Activated T-helper 1 cell treated with anti-CD3 and anti-CD28 coated beads, Interleukin-12 subunit alpha, Interleukin-12 subunit beta, Interleukin-2, Interleukin-4 antibody, amounts not matched to agents 30 ng/mL and 10 ng/mL and 1 ng/mL, durations not matched to agents 14 hours and 24 hours and 36 hours (primary cell): ENCODE data around the gene A3GALT2. TPM values are rescaled to one million over a fixed set of nuclear protein-coding genes. Genes with fewer than 3 reads are reported as not detected.

ENCODE experiments used
- DNase-seq: peaks from one replicate; pipeline ENCODE4 v3.0.0; 2021; ENCODE audit warnings: low spot score
- H3K27ac Mint-ChIP-seq: one replicate; pipeline ENCODE4 v1.8.0; 2021; ENCODE audit warnings: mild to moderate bottlenecking, mixed read lengths
- H3K27me3 Mint-ChIP-seq: one replicate; pipeline ENCODE4 v1.8.0; 2022; ENCODE audit warnings: mild to moderate bottlenecking, moderate library complexity, mixed read lengths; ENCODE audit not compliant: insufficient read depth
- H3K36me3 Mint-ChIP-seq: one replicate; pipeline ENCODE4 v1.8.0; 2021; ENCODE audit warnings: low read depth, mixed read lengths
- H3K4me1 Mint-ChIP-seq: one replicate; pipeline ENCODE4 v1.8.0; 2021; ENCODE audit warnings: low read depth, mixed read lengths
- H3K4me3 Mint-ChIP-seq: one replicate; pipeline ENCODE4 v1.8.0; 2021; ENCODE audit warnings: mild to moderate bottlenecking, moderate library complexity, mixed read lengths
- H3K9me3 Mint-ChIP-seq: one replicate; pipeline ENCODE4 v1.8.0; 2021; ENCODE audit warnings: mixed read lengths
- intact Hi-C: fragments of 100-400 bp; cut with micrococcal nuclease; formaldehyde crosslinking; loops from one replicate; pipeline ENCODE4 v1.15.1; 2024
- total RNA-seq: library from RNA; stranded (reverse); gene quantifications from 2 replicates; pipeline ENCODE4 v1.2.3, GENCODE V29; 2022

Gene A3GALT2
- total RNA-seq, 1 donor from 2014 or later: not detected

DNA sequence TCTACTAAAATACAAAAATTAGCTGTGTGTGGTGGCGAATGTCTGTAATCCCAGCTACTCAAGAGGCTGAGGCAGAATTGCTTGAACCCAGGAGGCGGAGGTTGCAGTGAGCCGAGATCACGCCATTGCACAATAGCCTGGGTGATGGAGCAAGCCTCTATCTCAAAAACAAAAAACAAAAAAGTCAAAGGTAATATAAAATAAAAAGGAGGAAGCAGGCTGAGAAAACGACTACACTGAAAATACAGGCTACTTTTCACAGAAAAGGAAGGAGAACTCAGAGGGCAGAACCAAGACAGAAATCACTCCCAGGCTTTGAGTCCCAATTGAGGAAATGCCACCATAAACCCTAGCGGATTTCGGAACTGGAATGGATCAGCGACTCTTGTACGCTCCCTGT, 5.9 kb upstream of the A3GALT2 start:
- no peak for DNase-seq
- Mint-ChIP-seq H3K9me3 (no peaks in the 10 kb centered on the region), H3K27ac (no peak overlapping the region), H3K4me1 (no peaks in the 10 kb centered on the region), H3K4me3 (no peak overlapping the region), H3K36me3 (peaks cover 45% of the 10 kb centered on the region), H3K27me3 (no peaks in the 10 kb centered on the region)
- intact Hi-C loops: no loop called here

DNA sequence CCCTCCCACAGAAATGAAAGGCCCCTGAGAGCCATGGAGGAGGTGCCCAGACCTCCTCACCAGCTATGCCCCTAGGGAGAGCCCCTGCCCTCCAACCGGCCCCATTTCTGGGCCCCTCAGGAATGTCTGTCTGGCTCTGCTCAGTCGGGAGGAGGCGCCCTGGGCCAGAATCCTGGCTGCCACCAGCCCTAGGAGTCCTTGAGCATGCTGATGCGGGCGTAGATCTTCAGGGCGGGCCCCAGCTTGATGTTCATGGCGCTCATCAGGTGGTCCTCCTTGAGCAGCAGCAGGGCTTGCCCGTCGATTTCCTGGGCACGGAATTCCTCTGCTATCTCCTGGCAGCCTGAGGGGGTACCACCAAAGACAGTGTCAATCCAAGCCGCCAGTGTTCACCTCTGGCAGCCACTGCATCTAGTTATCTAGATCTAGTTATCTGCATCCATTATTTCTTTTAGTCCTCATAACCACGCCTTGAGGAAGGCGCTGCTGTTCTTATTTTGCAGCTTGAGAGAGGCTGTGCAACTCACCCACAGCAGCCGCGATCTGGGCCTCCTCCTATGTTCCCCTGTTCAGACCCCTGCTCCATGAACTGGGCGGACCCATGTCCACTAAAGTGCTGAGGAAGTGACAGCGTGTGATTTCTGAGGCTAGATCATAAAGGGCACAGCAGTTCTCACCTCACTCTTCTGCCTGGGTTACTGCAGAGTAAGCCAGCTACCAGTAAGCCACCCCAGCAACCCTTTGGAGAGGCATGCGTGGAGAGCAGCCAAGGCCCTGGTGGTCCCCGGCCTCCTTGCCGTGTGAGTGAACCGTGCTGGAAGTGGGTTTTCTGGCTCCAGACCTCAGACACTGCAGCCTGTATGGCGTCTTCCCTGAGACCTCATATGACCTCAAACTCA, 4.0 kb upstream of the A3GALT2 start:
- H3K27me3 Mint-ChIP-seq: no peaks in the 10 kb centered on the region
- H3K4me1 Mint-ChIP-seq: no peaks in the 10 kb centered on the region
- H3K9me3 Mint-ChIP-seq: no peaks in the 10 kb centered on the region
- no peak overlapping the region for H3K4me3 Mint-ChIP-seq
- no peak for DNase-seq
- peaks cover 37% of the 10 kb centered on the region for H3K36me3 Mint-ChIP-seq
- H3K27ac Mint-ChIP-seq: no peak overlapping the region
- intact Hi-C loops: no loop called here

DNA sequence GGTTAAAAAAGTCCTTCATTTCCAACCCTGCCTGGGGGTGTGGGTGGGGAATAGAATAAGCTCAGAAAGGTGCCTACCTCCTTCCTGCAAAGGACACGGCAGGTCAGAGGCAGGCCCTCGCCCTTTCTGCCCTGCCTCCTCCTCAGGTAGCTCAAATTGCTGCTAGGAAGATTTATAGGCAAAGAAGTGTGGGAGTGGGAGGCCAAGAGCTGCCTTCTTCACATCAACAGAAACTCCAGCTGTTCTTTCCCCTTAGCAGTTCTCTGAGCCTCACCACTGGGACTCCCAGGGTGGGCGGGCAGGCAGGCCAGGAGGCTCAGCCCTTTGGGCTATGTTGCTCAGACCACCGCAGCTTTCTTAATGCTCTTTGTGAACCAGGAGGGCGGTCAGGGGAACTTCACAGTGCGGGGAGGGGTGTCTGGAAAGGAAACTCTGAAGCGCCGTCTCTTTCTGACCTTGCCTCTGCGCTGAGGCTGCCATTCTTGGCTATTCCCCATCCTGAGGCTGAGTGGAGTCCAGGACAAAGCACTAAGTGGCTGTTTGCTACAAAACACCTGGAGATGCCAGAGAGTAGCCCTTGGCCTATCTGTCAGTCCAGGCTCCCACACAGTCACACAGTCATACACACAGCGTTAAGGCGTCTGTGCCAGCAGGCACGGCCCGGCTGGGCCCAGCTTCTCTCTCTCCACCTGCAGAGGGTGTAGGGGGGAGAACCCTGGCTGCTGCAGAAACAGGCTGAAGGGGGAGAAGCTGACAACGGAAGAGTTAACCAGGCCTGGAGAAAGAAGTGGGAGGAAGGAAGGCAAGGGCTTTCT, 3.0 kb upstream of the A3GALT2 start:
- Mint-ChIP-seq H3K9me3 (no peaks in the 10 kb centered on the region), H3K27ac (no peak overlapping the region), H3K36me3 (peaks cover 28% of the 10 kb centered on the region), H3K27me3 (no peaks in the 10 kb centered on the region), H3K4me3 (no peak overlapping the region), H3K4me1 (no peaks in the 10 kb centered on the region)
- intact Hi-C loops: no loop called here
- DNase-seq: no peak

DNA sequence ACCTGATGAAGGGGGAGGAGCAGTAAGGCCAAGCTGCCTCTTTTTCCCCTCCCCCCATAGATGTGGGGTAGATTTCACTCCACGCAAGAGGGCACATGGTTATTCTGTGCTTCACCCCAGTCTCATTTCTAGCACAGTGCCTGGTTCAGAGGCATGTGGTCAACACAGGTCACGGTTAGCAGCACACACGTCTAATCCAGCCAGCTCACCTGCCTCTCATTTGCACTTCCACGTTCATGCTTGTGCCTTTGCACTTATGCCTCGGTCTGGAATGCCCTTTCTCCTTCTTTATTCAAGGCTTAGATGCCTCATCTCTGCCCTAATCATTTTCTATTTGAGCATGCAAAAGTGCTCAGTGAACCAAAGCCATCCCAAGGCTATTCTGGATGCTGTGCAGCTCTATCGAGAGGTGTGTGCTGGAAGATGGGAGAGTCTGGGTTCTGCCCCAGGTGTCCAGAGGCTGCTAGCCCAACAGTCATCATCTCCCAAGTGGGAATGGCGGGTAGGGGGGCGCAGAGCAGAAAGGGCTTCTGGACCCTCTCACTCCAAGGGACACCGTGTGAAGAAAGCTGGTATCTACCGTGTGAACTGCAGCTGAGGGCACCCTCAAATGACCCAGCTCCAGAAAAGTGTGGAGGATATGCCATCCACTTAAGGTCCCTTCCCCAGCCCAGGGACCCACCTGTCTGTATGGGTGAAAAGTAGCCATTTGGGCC, 2.1 kb upstream of the A3GALT2 start:
- intact Hi-C loops: no loop called here
- H3K36me3 Mint-ChIP-seq: peaks cover 22% of the 10 kb centered on the region
- DNase-seq: no peak
- H3K27ac Mint-ChIP-seq: no peak overlapping the region
- no peaks in the 10 kb centered on the region for H3K27me3 Mint-ChIP-seq
- H3K4me3 Mint-ChIP-seq: no peak overlapping the region
- H3K9me3 Mint-ChIP-seq: no peaks in the 10 kb centered on the region
- no peaks in the 10 kb centered on the region for H3K4me1 Mint-ChIP-seq

DNA sequence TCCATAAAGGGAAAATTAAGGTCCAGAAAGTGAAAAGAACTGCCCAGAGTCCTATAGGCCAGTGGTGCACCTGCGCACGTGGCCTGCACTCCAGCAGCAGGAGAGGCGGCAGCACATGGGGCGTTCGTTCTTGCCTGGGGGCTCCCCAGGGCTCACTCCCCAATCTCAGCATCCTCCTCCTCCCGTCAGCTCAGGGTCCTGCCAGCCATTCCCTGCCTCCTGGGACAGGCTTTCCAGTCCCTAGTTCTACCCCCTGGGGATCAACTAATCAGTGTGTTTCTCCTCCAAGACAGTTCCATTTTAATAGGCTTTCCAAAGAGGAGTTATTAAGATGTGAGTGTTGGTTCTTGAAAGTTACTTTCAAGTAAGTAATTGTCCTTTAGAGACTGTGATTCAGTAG, 1.2 kb upstream of the A3GALT2 start:
- Mint-ChIP-seq H3K27ac (no peak overlapping the region), H3K4me1 (no peaks in the 10 kb centered on the region), H3K9me3 (no peaks in the 10 kb centered on the region), H3K4me3 (no peak overlapping the region), H3K27me3 (no peaks in the 10 kb centered on the region), H3K36me3 (peaks cover 20% of the 10 kb centered on the region)
- intact Hi-C loops: no loop called here
- no peak for DNase-seq

DNA sequence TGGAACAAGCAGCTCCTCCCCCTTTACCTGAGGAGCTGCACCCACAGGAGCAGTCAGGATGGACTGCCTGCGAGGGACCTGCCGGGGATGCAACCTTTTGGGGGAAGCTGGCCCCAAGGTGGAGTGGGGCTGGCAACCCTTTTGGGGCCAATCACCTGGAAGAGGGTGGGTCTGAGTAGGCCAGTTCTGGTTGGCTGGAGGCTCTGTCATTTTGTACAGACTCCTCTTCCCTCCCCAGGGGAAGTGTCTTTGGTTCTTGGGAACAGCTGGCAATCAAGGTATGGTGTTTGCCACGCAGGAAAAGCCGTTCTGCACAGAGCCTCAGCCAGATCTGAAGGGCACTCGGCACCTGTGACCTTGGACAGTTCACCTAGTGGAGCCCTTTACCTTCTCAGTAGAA, 280 bp upstream of the A3GALT2 start:
- no peak for DNase-seq
- H3K4me1 Mint-ChIP-seq: no peaks in the 10 kb centered on the region
- H3K36me3 Mint-ChIP-seq: peaks cover 14% of the 10 kb centered on the region
- no peak overlapping the region for H3K4me3 Mint-ChIP-seq
- no peaks in the 10 kb centered on the region for H3K27me3 Mint-ChIP-seq
- H3K27ac Mint-ChIP-seq: no peak overlapping the region
- intact Hi-C loops: no loop called here
- no peaks in the 10 kb centered on the region for H3K9me3 Mint-ChIP-seq

DNA sequence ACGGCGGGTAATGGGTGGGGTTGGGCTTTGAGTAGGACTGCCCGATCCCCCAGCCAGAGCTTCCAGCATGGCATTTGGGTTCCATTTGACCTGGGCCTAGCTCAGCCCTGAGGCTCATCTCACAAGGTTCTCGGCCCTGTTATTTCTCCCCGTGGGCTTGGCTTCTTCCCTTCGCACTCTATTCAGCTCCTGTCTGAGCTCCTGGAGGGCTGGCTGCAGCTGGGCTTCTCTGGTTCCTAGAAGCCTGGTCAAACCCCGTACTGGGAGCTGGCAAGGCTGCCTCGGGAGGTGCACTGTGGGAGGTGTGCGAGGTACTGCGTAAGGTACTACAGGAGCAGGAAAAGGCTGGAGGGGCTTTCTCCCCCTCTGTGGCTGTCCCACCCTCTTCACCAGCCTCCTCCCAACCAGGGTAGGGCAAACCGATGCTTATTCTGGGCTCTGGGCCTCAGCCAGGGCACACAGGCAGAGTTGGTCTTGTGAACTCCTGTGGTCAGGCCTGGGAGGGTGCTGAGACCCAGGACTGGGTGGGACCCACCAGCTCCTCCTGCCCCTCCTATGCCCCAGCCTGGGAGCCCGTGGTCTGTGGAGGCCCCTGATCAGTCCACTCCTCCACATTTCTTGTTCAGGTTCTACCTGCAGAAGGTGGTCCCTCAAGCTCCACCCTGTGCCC, 814 bp downstream of the A3GALT2 start:
- intact Hi-C loops: no loop called here
- Mint-ChIP-seq H3K27me3 (peaks cover 4% of the 10 kb centered on the region), H3K4me1 (no peaks in the 10 kb centered on the region), H3K27ac (no peak overlapping the region), H3K36me3 (peaks cover 6% of the 10 kb centered on the region), H3K4me3 (no peak overlapping the region), H3K9me3 (no peaks in the 10 kb centered on the region)
- no peak for DNase-seq

DNA sequence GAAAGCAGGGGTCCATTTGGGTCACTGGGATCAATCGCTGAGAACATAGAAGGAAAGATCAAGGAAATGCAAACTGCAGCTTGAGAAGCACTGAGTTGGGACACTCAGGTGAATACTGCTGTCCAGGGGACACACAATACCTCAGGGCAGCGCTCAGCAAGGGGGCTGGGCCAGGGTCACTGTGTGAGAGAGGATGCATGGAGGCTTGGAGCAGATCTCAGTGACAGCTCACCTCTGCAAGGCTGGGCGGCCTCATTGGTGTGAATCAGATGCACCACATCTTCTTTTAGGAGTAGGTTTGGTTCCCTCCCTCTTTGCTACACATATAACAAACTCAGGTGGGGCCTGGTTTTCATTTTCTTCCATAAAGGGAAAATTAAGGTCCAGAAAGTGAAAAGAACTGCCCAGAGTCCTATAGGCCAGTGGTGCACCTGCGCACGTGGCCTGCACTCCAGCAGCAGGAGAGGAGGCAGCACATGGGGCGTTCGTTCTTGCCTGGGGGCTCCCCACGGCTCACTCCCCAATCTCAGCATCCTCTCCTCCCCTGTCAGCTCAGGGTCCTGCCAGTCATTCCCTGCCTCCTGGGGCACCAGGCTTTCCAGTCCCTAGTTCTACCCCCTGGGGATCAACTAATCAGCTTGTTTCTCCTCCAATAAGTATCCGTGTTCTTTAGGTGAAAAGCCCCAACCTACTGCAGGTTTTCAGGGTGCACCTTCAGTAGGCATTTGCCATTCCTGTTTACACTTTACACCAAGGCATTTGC, 1.5 kb downstream of the A3GALT2 start:
- intact Hi-C loops: no loop called here
- H3K27ac Mint-ChIP-seq: no peak overlapping the region

DNA sequence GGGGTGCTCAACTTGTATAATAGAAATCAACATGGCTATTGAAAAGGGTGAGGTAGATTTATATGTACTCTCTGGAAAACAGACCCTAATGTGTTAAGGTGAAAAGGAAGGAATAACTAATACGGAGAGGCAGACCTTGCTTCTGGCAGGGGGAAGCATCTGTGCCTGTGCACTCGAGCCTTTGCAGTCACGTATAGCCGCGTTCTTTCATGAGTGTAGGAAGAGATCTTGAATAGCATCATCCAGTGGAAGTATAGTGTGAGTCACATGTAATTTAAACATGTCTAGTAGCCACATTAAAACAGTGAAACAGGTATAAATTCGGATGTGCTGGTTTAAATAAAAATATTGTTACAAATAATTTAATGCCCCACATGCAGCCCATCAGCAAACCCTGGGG, 3.0 kb downstream of the A3GALT2 start:
- H3K4me1 Mint-ChIP-seq: no peaks in the 10 kb centered on the region
- intact Hi-C loops: no loop called here
- H3K36me3 Mint-ChIP-seq: no peaks in the 10 kb centered on the region
- DNase-seq: no peak
- no peak overlapping the region for H3K27ac Mint-ChIP-seq
- H3K4me3 Mint-ChIP-seq: no peak overlapping the region
- peaks cover 4% of the 10 kb centered on the region for H3K27me3 Mint-ChIP-seq
- H3K9me3 Mint-ChIP-seq: no peaks in the 10 kb centered on the region

More for the DNA sequence above, 1.5 kb downstream of the A3GALT2 start:
- Mint-ChIP-seq H3K36me3 (peaks cover 4% of the 10 kb centered on the region), H3K4me1 (no peaks in the 10 kb centered on the region), H3K4me3 (no peak overlapping the region), H3K27me3 (peaks cover 4% of the 10 kb centered on the region), H3K9me3 (no peaks in the 10 kb centered on the region)
- no peak for DNase-seq

DNA sequence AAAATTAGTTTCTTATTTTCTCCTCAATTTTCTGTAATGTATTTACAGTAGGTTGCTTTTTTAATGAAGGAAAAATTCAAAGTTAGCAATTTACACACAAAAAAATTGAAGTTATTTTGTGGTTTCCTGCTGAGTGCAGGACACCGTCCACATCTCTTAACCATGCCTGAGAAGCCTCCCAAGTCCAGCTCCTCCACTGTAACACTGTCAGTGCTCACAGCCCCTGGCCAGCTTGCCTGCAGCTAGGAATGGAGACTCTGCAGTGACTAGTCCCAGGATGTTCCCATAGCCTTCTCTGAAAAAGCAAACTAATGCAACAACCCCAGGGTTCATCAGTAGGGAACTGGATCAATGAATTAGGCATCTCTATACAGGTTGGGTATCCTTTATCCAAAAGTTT, 3.5 kb downstream of the A3GALT2 start:
- Mint-ChIP-seq H3K27me3 (peaks cover 4% of the 10 kb centered on the region), H3K4me1 (no peaks in the 10 kb centered on the region), H3K4me3 (no peak overlapping the region), H3K27ac (no peak overlapping the region), H3K9me3 (no peaks in the 10 kb centered on the region), H3K36me3 (no peaks in the 10 kb centered on the region)
- no peak for DNase-seq
- intact Hi-C loops: no loop called here

DNA sequence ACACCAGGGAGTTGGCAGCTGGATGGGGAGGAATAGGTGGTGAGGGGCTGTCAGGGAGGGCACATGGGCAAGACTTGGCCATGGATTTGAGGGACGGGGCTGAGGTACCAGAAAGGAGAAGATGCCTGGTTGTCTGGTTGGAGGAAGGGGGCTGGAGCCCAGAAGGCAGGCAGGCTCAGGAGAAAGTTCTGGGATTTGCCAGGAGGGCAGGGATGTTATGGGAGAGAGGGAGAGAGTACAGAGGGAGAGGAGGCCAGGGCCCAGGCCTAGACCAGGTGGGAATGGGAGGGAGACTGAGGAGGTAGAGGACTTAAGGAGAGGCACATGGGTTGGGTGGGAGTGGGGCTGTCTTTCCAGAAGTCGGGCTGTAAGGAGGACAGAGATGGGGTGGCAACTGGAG, 4.3 kb downstream of the A3GALT2 start:
- peaks cover 7% of the 10 kb centered on the region for H3K27me3 Mint-ChIP-seq
- H3K27ac Mint-ChIP-seq: no peak overlapping the region
- no peaks in the 10 kb centered on the region for H3K36me3 Mint-ChIP-seq
- intact Hi-C loops: no loop called here
- no peaks in the 10 kb centered on the region for H3K9me3 Mint-ChIP-seq
- H3K4me1 Mint-ChIP-seq: no peaks in the 10 kb centered on the region
- no peak overlapping the region for H3K4me3 Mint-ChIP-seq
- DNase-seq: no peak

DNA sequence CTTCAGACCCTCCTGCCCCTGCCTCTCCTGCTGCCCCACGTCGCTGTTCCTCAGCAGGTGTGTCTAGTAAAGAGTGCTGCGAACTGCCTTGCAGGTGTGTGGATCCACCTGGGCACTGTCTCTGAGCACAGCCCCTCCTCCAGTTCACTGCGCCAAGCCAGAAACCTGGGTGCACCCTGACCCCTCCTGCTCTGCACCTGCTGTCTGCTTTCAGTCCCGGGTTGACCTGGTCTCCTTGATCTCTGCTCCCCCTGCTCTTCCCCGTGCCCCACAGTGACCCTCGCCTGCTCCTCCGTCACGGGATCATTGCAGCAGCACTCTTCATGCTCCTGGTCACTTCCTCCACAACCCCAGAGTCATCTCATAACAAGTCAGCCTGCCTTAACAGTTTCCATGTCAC, 6.5 kb downstream of the A3GALT2 start:
- no peak overlapping the region for H3K27ac Mint-ChIP-seq
- H3K9me3 Mint-ChIP-seq: no peaks in the 10 kb centered on the region
- intact Hi-C loops: no loop called here
- H3K4me3 Mint-ChIP-seq: no peak overlapping the region
- H3K4me1 Mint-ChIP-seq: no peaks in the 10 kb centered on the region
- H3K27me3 Mint-ChIP-seq: peaks cover 7% of the 10 kb centered on the region
- DNase-seq: no peak
- H3K36me3 Mint-ChIP-seq: no peaks in the 10 kb centered on the region
